ENCODE measurements around the gene IKZF5. TPM values are rescaled to one million over a fixed set of nuclear protein-coding genes. Genes with fewer than 3 reads are reported as not detected.

The IKZF5 gene
- total and polyA plus RNA-seq, 9 of the 15 experiments (the other 6 are each of a cell fraction or from before 2014, with no cell fraction given): 3.8 to 19.6 (median 12.4) TPM

GRCh38 chr10:122988501-122988900, 20.1 kb downstream of the IKZF5 start (continued):
- TF ChIP-seq POLR2AphosphoS5 (IDR thresholded peaks at IDR 0.05; ENCODE audit: control insufficient read depth, insufficient read depth, low read depth, low read length) (no peak), SIN3A (IDR thresholded peaks at IDR 0.05; ENCODE audit: borderline replicate concordance in 2 of 2, control insufficient read depth in 1 of 2, low read depth in 2 of 2, low read length in 2 of 2) (no peak)

GRCh38 chr10:122986335-122986734, 22.3 kb downstream of the IKZF5 start:
- FAIRE-seq: no peak
- no peaks in the 10 kb centered on the region for H3K9me1 ChIP-seq (ENCODE audit: control insufficient read depth, insufficient read depth, low read length)
- no peak overlapping the region for H2AFZ ChIP-seq (ENCODE audit: low read depth, low read length)
- H3K4me2 ChIP-seq (ENCODE audit: insufficient read depth, low read length): no peak overlapping the region
- no peaks in the 10 kb centered on the region for H3K9me3 ChIP-seq (replicated peaks; ENCODE audit: control insufficient read depth, insufficient read depth, low read depth, low read length)
- POLR2A ChIA-PET: interaction anchor here (1.9 kb wide), 1 partner anchor 13 kb away, joined by 7 read pairs; no protein-coding TSS in a partner anchor
- DNase-seq (ENCODE audit: extremely low read depth in 1 of 4, low spot score in 3 of 4): no peak
- H3K79me2 ChIP-seq (ENCODE audit: control insufficient read depth, insufficient read depth, low read length): peaks cover 5% of the 10 kb centered on the region; the same call in 1 of the 3 replicates
- WGBS (ENCODE audit: insufficient coverage, low coverage, missing lambda C conversion rate): 98% methylated on average over 5 of the region's 6 CpGs
- no peaks in the 10 kb centered on the region for H4K20me1 ChIP-seq (replicated peaks; ENCODE audit: control insufficient read depth, insufficient read depth, low read length)
- H3K27ac ChIP-seq (ENCODE audit: extremely low read depth, low read depth, low read length): no peak overlapping the region
- peaks cover 37% of the 10 kb centered on the region; the same call in 2 of the 3 replicates for H3K36me3 ChIP-seq (ENCODE audit: control insufficient read depth, insufficient read depth, low read length)
- no peak overlapping the region for H3K9ac ChIP-seq (ENCODE audit: insufficient read depth in 1 of 2, low read depth in 2 of 2, low read length in 2 of 2)
- ATAC-seq: no peak
- peaks cover 0 to 4% of the 10 kb centered on the region in 2 experiments; a peak in 2 of 5 replicates for H3K4me1 ChIP-seq (replicated peaks in 1 of 2; ENCODE audit: control insufficient read depth in 2 of 2, insufficient read depth in 2 of 2, low read length in 2 of 2)
- no TSS peak for BruUV-seq (replicated peaks)
- intact Hi-C loops (cut with micrococcal nuclease) (no loop called here), in situ Hi-C loops (cut with MboI) (no loop called here)
- TF ChIP-seq ZNF318 (IDR thresholded peaks at IDR 0.05; ENCODE audit: borderline replicate concordance in 1 of 2, low read depth in 1 of 2) (no peak), BRF1 (IDR thresholded peaks at IDR 0.05; ENCODE audit: borderline replicate concordance, extremely low read depth, insufficient read length) (no peak), PCBP1 (IDR thresholded peaks at IDR 0.05; ENCODE audit: low read depth, low read length, poor library complexity, severe bottlenecking) (no peak), PHF8 (IDR thresholded peaks at IDR 0.05; ENCODE audit: borderline replicate concordance, low read length) (no peak), EHMT2 (IDR thresholded peaks at IDR 0.05) (no peak)
- no peaks in the 10 kb centered on the region for H3K27me3 ChIP-seq (ENCODE audit: control insufficient read depth in 2 of 2, insufficient read depth in 2 of 2, low read length in 2 of 2)
- CTCF ChIA-PET (ENCODE audit: low intra/inter-chr PET ratio): no interaction called here
- H3K4me3 ChIP-seq: no peak overlapping the region

All from K562 (cell line).